GM21737 (cell line): ENCODE data around the gene DCUN1D3.

Experiments used
- ATAC-seq: cut with Tn5 transposase; IDR thresholded peaks from one replicate; pipeline ENCODE4 v1.9.1; 2021; ENCODE audit warnings: mild to moderate bottlenecking, moderate library complexity; ENCODE audit not compliant: unreplicated experiment

Gene DCUN1D3

DNA sequence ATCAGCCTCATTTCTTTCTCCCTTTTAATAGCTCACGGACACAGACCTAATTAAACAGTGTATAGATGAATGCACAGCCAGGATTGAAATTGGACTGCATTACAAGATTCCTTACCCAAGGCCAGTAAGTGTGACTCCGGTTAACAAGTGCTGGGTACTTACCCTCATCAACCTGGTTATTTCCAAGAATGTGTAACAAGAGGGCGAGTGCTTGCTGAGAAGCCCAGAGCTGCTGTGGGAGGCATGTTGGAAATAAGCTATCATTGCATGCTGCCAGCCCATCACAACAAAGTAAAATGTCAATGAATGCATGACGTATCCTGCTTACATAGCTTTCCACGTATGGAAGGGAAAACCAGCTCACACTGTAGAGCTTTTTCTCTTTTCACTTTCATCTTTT lies 19.9 kb upstream of the DCUN1D3 start:
- no peak for ATAC-seq

DNA sequence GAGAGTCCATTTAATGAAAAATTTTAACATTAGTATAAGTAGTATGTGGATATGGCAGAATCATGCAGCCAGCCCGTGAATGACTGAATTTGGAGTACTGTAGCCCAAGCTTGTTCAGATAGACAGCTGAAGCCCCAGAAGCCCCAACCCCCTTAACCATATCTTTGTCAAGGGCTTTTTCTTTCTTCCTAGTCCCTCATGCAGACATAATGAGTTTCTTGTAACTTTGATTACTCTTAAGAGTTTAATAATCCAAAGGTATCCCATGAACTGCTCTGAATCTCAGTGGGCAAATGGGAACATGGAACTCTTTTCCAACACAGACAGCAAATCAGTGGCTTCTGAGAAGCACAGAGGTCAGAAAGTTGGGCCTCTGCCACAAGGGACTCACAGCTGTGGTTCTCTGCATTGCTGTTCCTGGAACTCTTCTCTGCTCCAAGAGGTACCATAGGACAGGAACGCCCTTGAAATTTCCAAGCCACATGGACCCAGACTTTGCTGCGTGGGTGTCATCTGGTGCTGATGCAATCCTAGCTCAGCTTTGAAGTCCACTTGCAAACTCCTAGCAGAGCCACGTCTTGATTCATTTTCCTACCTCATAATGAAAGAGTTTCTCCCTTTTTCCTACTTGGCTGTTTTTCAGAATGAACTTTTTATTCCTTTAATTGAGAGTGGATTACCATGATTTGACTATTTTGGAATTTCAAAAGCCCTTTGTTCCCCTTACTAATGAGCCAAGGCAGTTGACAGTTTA lies 18.5 kb upstream of the DCUN1D3 start:
- no peak for ATAC-seq

DNA sequence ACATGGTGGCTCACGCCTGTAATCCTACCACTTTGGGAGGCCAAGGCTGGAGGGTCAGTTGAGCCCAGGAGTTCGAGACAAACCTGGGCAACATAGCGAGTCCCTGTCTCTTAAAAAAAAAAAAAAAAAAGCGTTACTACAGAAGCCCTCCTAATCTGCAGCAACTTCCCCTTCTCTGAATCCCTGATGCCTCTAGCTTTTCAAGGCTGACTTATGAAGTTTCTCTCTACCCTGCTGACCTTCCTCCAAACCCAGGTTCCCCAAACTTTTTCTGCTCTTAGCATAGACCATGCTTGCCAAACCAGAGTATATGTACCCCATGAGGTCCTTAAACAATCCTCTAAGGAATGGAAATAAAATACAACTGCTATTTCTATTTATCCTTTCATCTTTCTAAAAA lies 16.8 kb upstream of the DCUN1D3 start:
- no peak for ATAC-seq

DNA sequence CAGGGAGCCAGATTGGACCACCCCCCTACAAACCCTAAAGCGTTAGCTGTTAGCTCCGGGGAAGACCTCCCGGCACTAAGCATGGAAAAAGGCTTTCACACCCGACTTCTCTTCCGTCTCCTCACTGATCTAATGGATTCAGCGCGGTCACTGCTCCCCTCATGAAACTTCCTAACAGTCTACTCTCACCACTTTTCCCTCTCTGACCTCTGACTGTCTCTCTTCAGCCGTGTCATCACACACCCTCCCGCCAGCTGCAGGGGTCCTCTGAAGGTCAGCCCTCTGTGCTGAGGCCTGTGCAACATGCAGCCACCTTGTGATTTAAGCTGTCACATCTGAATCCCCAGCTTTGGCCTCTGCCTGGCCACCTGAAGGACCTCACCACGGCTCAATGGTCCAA lies 16.1 kb upstream of the DCUN1D3 start:
- no peak for ATAC-seq

DNA sequence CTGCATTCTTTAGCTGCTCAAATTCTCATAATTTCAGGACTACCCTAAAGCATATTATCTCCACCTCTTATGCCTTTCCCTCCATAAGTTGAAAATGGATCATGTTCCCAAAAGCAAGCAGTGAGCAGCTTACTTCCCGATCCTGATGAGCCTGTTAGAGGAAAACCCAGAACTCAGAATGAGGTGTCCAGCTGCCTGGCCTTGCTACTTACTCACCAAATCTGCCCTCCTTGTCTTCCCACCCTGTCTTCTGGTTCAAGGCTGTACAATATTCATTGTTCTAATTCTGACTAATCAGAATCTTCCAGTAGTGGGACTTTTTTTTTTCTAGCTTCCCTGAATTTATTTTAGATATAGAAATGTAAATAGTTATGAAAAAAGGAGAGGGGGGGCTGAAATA lies 11.2 kb upstream of the DCUN1D3 start:
- ATAC-seq = no peak

DNA sequence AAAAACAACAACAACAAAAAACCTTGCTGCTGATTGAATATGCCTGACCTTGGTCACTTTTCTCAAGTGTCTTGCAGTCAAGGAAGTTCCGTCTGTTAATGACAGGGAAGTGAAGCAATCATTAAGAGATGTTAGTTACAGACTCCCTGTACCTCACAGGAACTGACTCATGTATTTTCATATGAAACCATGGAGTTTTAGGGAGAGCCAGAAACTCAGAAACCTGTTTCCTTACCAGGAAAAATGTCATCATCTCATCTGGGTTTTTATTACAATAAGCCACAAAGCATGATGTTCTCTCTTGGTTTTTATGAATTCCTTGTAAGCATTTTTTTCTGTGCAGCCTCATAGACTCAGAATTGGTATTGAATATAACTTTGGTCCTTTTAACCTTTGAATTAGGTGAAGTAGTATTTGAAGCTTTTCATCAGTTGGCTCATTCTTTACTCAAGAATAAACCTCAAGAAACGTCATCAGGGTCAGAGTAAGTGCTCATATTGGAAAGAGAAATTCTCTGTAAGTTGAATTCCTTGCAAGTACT lies 10.7 kb upstream of the DCUN1D3 start:
- no peak for ATAC-seq

DNA sequence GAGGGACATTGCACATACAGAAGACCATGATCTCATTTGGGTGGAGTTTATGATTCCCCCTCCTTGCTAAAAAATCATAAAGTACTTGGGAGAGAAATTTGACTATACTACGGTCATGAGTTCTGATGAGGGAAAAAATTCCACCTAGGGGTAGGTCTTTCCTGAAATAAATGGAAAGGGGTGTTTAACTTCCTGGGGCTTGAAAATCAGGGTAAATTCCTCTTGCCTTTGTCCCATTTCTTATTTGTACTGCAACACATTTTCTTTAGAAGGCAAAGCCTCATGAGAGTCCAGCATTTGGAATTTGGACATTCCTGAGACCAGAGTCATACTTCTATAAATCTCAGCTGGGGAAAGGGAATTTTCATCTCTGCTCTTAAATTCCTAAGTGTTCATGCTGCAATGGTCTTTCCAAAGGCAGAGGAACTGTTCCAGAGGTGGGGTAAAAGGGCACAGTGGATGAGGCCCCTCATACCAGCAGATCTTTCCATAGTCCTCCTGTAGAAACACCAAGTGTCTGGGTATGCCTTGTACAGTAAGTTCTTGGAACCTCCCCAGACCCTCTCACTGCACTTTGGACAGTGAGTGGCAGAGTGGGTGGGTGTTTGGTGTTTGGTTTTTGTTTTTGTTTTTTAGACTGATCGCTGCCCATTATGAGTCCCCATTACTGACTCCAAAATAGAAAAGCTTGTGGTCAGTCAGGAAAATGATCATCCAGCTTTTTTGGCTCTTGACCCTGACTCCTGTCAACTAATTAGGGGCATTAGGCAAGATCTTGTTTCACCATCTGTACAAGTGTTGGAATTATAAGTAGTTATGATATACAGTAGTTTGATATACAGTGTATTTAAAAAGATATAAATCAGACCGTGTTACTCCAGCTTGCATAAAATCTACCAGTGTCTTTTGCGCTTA lies 6.4 kb upstream of the DCUN1D3 start:
- no peak for ATAC-seq

DNA sequence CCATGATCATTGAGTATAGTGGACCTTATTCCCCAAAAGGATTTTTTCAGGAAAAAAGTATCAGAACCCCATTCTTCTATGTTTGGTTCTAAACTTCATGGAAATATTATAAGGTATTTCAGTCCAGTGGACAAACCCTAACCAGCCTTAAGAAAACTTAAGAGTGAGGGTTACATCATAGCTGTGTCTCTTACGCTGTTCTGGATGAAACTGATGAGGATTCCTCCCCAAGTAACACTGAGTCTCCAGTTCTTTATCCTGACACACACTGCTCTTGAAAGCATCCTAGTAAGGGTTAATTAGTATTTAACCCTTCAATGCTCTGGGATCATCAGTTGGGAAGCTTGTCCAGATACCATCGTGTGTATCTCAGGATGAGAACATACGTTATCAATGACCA lies 5.4 kb upstream of the DCUN1D3 start:
- no peak for ATAC-seq

DNA sequence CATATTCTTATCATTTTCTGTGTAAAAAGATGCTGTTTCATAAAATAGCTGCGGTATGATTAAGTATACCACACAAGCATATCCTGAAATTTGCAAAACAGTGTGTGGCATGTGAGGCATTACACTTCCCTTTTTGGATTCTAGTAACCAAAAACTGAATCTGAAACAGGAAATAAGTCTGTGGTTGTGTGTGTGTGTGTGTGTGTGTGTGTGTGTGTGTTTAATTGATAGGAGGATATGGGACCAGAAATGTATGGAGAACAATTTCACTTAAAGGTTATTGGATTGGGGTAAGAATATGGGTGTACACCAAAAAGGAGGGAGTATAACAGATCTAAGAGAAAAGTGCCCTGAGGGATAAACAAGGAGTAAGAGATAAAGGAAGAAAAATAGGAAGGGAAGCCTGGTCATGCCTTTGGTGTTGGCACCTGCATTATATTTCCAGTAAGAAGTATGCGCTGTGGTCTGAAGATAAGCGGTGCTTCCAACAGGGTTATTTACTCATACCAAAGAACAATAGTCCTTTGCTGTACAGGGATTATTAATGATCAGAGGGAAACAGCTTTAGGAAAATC lies 4.4 kb upstream of the DCUN1D3 start:
- no peak for ATAC-seq

DNA sequence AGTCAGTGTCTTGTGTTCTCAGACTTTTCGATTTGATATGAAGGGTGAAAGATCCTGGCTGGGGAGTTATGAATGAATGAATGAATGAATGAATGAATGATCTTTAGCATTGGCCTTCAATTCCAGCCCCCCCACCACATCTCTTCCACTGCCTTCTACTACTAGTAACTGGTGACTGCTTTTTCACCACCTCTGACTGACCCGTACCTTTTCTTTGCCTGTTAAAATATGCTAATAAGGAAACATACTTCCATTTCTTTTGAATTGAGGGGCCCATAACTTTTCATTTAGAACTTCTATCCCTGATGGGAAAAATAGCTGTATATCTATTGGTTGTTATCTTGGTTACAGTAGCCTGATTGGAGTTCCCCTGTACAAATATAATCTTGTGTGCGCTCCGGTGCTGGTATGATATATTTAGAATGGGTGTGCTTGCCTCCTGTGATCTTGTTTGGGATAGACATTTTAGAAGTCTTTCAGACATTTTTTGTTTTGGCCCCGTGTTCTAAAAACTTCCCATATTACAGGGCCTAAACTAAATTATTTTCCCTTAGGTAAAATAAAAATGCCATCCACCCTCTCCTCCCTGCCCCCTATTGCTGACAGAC lies 3.8 kb upstream of the DCUN1D3 start:
- ATAC-seq = no peak

DNA sequence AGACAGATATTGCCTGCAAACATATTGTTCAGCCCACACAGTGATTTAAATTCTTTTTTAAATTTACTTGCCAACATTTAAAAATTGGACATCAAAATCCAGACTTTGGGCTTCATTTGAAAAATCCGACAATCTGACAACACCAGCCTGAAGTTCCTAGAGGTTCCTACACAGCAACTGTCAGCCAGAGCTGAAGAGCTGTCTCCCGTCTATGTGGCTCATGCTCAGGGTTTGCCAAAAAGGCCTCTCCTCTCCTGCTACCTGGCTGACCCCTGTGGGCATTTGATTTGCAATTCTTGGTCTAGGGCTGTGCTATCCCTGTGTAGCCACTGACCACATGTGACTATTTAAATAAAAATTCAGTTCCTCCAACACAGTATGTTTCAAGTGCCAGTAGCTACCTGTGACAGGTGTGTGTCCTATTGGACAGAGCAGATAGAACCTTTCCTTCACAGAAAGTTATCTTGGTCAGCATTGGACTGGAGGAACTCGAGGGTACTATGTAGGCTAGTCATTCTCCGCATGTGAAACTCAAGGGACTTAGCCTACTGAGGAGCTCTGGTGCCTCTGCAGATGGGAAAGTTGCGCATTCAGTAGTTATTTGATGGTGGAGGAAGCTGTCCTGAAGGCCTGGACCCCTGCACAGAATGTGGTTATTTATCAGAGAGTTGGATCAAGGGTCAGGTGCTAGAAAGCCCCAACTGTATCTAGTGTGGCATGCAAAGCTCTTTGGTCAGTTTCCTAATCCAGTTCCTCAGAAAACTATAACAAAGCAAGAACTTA lies 3.1 kb upstream of the DCUN1D3 start:
- ATAC-seq = no peak

DNA sequence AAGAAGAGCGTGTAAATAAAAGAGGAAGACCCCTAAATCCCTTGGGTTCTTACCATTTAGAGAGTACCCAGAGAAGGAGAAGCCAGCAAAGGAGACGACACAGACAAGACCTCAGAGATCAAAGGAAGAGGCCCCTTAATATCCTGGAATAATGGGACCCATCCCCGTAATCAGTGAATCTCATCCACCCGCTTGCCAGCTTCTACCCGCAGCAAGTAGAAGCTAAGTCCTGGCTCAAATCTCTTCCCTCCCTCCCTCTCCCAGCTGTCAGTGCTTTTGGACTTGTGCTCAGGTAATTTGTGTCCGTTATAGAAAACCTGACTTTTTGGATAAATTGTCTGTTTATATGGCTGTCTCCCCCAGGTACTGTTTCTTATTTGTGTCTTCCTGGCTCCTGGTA lies 2.3 kb upstream of the DCUN1D3 start:
- no peak for ATAC-seq

DNA sequence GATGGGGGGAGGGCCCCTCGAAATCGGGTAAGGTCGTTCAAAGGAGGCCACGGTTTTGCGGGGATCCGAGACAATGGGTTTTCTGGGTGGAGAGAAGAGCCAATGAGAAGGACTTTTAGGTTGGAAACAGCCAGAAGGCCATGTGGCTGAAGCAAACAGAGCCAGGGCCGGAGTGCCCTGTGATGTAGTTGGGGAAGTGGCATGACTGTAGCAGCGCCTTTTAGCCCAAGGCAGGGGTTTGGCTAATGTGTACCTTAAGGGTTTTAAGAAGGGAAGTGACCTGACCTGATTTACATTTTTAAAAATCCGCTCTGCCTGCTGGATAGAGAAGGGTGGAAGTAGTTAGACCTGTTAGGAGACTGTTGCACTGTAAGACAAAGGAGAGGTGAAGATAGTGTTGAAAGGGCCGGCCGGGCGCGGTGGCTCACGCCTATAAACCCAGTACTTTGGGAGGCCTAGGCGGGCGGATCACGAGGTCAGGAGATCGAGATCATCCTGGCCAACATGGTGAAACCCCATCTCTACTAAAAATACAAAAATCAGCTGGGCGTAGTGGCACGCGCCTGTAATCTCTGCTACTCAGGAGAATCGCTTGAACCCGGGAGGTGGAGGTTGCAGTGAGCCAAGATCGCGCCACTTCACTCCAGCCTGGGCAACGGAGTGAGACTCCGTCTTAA lies 1.4 kb upstream of the DCUN1D3 start:
- no peak for ATAC-seq

DNA sequence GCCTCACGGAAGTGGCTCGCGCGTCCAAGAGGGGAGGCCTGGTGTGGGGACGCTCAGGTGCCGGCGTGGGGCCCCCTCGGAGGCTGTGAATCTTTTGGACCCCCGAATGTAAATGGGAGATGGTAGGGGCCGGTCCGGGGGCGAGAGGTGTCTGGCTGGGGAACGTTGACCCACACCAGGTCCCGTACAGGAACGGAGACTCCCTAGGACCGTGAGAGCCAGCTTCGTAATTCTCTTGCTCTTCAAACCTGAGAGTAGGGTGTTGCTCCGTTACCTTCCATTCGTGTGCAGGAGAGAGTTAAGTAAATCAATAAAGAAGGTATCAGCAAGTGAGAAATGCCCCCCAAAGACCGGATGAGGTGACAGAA lies 894 bp upstream of the DCUN1D3 start:
- ATAC-seq = no peak

DNA sequence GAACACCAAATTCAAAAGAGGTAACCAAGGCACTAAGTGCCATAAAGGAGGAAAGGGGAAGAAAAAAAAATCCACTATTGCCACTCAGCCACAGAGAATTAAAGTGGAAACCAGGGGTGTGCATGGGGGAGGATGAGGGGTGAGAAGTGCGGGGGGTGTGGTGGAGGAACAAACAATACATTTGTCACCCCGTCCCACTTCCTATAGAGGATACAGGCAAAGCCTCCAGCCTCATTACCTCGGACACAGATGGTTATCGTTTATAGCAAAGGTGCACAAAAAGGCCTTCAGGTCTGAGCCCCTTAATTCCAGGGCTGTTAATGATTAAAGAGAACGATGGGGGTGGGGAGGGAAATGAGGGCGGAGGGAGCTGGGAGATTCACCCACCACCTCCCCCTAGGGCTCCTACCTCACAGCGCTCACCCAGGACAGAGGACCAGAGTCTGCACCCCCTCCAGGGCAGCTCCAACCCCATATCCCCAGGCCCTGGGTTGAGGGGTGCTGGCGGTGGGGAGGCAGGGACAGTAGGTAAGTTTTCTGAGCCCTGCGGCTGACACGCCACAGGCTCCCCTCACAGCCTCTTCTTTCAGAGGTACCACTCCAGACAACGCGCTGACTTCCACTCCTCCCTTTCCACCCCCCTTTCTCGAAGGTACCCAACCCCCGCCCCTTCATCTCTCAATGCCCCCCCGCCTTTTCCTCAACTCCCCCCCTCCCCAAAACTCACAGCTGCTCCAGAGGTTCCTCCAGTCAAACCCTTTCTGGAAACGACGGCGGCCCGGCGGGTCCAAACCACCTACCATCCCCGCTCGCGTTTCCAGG lies 470 bp downstream of the DCUN1D3 start:
- ATAC-seq = no peak

DNA sequence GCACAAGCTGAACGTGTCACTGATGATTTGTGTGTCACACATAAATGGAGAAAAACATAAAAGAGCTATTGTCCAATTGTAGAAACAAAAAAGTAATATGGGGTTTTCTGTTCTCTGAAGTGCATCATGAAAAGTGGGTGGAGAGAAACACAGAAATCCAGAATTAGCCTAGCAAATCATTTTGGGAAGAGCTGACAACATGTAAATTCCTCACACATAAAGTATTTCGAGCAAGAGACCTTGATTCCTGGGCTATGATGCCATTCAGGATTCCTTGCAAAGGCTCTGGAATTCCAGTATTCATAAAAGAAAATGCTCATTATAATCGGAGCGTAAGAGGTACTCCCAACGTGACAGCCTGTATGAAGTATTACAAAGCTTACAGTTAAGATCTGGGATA lies 1.1 kb downstream of the DCUN1D3 start:
- no peak for ATAC-seq

DNA sequence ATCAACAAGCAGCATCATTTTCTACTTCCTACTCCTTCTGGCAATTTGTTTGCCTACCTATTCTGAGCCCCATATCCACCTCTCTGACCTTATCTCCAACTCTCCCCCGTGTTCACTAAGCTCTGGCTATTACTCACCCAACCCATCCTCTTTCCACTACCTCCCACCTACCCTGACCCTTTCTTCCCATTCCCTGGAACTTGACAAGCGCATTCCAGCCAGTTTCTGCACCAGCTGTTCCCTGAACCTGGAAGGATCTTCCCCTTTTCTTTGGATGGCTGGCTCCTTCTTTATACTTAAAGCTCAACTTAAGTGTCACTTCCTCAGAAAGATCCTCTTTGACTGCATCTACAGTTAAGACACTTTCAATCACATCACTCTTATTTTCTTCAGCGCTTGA lies 2.2 kb downstream of the DCUN1D3 start:
- ATAC-seq = no peak

DNA sequence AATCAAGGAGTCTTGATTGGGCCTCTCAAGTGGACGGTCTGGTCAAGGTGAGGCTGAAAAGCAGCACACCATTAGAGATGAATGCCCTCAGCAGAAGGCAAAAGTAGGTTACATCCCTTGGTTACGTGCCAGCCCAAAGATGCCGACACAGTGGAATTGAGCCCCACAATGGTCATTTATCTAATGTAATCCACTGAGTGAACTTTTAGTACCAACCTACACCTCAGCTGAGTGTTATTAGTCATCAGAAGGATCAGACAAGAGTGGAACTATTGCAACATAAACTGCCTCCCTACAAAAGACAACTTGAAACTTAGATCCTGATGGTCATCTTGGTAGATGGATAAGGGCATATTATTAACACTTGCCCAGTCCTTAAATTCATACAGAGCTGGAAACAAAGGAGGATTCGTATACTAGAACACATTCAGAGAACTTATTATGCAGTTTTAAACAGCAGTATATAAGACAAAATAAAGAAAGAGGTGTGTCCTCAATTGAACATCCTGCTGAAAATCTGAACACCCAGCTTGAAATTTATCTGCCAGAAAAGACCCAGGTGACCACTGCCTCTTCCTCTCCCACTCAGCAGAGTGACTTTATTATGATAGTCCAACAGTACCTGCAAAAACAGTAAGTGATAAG lies 2.8 kb downstream of the DCUN1D3 start:
- ATAC-seq = no peak

DNA sequence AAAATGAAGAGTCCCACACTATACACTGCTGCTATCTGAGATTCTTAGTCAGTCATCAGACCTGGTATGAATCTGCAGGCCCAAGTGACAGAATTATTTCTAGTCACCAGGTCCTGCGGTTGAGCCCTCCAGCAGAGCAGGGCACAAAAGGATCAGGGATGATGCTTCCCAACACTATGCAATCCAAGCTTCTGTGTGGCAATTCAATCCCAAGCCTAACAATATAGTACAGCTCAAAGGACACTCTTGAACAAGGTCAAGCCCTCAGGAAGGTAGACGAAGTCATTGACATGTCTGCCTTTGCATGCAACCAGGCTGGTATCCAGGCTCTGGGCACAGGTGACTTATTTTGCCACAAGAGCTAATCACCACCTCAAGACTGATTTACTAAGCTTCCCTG lies 5.8 kb downstream of the DCUN1D3 start:
- ATAC-seq = no peak
